ENCODE results near the gene TNFAIP1.

- TF ChIP-seq POLR2AphosphoS5 (IDR thresholded peaks at IDR 0.05): no peak
- no peak for TF ChIP-seq CTCF (IDR thresholded peaks at IDR 0.05)
- TF ChIP-seq POLR2A (IDR thresholded peaks at IDR 0.05): no peak
- TF ChIP-seq EP300 (IDR thresholded peaks at IDR 0.05): no peak
Measured at GRCh38 chr17:28388106-28388505, 52.5 kb downstream of the TNFAIP1 start.

Measured in gastroesophageal sphincter (tissue), 3 donors.